Glomerular visceral epithelial cell (primary cell): Measurements from ENCODE around the gene CCR9.
A peak's percentile ranks its signal among the peaks of the same experiment; 100 is the strongest.
"Not testable (repeated sequence)": the region's sequence is repeated elsewhere in the genome, so short reads cannot be mapped to it uniquely, and the experiment has no call there.

Experiments
- DNase-seq: peaks from one replicate; pipeline ENCODE4 v3.0.0-alpha.2; 2016; ENCODE audit errors: extremely low spot score

Gene CCR9, protein sequence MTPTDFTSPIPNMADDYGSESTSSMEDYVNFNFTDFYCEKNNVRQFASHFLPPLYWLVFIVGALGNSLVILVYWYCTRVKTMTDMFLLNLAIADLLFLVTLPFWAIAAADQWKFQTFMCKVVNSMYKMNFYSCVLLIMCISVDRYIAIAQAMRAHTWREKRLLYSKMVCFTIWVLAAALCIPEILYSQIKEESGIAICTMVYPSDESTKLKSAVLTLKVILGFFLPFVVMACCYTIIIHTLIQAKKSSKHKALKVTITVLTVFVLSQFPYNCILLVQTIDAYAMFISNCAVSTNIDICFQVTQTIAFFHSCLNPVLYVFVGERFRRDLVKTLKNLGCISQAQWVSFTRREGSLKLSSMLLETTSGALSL

DNA sequence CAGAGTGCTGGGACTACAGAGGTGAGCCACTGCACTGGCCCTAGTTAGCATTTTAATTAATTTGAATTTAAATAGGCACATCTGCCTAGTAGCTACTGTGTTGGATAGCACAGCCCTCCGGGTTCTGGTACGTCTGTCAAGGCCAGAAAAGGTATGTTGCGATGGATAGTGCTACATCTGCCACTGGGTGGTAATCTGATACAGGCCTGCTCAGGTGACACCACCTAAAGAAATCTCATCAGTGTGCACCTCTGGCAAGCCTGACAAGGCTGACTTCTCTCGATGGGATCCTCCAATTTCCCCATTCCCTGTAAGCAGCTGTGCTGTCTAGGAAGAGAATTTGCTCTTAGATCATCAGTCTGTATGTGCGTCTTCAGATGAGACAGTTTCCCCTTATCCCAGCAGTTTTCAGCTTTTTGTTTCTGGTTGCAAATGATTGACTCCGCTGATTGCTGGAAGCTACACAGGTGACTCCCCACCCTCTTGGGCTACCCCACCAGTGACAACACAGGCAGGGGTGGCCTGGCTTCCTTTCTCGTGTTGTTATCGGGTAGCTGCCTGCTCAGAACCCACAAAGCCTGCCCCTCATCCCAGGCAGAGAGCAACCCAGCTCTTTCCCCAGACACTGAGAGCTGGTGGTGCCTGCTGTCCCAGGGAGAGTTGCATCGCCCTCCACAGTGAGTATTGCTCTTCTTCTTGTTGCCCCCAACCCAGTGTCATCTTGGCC is at the start of gene CCR9:
TSS of gene CCR9 (plus strand) at position 565 of the 727 bp plus-strand sequence. CDS start 8,391 bp downstream, outside the sequence.
- no peak for DNase-seq

DNA sequence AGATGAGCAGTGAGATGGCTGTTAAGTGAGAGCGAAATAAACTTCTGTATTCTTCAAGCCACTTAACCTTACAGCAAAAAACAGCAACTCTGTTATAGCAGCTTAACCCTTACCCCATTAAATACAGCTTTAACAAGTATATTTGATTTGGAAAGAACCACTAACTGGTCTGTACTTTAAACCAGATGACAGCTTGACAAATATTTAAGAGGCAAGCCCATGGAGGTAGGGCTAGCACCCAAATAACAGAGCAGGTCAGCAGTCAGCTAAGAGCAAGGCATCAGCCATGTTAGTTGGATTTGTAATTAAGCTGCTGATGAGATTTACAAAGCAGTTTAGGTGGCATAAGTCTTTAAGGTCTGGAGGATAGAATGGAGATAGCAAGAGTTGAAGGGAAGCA is 47.9 kb upstream of the CCR9 start:
- DNase-seq: no peak

DNA sequence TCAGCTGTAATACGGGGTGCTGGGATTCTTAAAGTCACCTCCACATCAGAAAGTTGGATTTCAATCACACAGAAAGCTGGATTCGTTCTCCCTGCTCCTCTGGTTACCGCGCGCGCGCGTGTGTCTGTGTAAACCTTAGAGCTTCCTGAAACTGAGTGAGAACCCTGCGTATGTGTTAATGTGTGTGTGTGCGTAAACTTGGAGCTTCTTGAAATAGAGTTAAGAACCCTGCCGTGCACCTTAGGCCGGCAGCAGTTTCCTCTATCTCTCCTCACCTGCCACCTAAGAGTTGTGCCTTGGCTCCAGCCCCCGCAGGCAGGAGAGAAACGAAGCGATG is 45.0 kb upstream of the CCR9 start:
- peak; percentile 20 for DNase-seq

DNA sequence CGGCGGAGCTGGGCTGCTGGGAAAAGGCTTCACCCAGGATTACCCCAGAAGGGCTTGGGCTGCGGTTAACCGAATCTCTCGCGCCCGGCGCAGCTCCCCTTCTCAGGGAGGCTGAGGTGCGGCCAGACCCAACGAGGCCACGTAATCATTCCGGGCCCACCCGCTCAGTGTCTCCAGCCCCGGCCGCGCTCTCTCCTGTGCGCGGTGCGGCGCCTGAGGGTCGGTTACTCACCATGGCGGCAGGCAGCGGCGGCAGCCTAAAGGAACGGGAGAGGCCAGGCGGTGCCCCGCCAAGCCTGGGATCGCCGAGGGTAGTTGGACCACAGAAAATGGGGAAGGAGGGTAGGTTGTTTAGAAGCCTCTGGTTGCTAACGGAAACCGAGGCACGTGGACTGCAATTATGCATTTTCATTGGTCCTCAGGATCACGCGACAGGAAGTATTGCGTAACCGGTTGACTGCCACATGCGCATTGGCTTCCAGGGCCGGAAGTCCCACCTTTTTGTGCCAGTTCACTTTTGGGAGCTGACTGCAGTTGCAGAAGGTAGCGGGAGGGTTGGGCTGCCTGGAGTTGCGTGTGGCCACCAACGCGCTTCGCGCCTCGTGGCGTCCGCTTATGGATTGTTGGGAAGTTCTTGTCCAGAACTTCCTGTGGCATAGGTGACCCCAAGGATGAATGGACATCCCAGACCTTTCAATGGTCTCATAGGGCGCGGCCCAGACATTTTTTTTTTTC is 44.4 kb upstream of the CCR9 start, which contains the start of gene LZTFL1:
TSS of gene LZTFL1 (minus strand) at position 363 of the 735 bp plus-strand sequence. CDS start at position 235, 128 bp downstream.
- DNase-seq: peak; percentile 93

DNA sequence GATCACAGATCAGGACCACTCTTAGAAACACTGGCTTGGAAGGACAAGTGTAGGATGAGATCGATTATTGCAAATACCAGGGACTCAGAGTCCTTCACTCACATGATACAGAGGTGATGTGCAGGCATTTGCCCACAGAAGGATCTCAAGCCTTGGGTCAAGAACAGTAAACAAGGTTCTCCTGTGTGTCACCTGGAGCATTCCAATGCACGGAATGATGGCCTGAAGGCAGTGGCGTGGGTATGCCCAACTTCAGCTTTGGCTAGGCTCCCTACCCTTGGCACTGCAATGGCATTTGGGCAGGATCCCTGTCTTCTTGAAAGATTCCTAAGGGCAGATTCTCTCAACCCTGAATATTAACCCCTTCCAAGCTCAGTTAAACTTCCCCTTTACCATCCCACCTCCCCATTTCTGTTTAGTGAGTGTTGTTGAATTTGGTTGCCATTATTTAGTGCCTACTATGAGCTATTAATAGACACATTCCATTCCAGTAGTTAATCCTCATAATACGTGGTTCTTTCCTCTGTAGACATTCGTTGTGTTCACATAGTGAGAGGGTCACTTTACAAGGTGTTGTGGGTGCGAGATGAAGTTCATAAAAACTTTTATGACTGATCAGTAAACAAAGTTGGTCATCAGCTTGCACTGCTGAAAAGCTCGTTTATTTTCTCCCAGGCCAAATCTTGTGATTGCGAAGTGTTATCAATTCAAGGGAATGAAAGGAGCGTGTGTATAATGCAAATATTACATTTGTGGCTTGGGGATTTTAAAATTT is 43.3 kb upstream of the CCR9 start:
- no peak for DNase-seq

DNA sequence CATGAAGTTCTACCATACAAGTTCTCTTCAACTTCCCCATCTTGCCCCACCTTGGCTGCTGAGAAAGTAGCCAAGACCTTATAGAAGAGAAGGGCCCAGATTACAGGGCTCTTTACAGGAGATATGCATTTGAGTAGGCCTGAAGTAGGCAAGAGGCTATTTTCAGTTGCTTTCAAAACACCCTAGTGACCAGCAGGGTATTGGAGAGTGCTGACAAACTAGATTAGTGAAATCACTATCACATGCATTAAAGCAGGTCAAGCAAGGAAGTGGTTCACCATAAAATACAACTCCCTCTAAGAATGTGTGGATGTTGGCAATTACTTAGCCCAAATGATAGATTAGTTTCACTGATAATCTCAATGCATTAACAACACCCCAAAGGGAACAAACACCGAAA is 41.7 kb upstream of the CCR9 start:
- no peak for DNase-seq

DNA sequence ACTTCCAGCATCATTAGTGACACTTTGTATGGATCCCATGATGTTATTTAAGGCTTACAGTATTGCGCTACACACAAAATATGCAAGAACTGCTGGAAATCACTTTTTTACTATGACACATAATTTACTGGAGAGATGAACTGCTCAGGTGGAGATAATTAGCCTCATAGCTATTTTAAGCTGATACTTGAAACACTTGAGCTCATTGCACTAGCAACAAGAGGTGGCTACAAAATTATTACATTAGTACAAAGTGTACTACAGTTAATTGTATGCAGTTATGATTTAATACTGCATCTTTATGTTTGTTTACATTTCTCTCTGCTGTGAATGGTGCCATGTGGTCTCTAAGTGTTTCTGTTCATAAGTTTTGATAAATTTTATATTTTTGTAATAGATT is 38.0 kb upstream of the CCR9 start:
- no peak for DNase-seq

DNA sequence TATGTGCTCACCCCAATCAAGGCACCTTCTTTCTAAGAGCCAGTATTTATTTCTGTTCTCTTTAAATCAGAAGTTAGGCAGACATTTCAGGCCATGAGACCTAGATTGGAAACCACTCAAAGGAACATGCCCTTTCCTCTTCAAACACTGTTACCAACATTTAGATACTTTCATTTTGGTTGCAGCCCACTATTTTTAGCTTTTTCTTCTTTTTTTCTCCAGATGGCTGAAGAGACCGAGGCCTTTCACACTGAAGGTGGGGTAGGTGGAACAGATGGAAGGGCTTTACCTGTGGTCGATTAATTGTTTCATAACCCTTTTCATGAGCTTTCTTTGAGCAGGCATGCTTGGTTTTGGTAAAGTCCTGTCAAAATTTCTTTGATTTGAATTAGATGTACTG is 33.5 kb upstream of the CCR9 start:
- no peak for DNase-seq

DNA sequence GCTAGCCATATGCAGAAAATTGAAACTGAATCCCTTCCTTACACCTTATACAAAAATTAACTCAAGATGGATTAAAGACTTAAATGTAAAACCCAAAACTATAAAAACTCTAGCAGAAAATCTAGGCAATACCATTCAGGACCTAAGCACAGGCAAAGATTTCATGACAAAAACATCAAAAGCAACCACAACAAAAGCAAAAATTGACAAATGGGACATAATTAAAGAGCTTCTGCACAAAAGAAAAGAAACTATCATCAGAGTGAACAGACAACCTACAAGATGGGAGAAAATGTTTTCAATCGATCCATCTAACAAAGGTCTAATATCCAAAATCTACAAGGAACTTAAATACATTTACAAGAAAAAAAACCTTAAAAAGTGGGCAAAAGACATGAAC is 30.0 kb upstream of the CCR9 start:
- DNase-seq: not testable (repeated sequence)

DNA sequence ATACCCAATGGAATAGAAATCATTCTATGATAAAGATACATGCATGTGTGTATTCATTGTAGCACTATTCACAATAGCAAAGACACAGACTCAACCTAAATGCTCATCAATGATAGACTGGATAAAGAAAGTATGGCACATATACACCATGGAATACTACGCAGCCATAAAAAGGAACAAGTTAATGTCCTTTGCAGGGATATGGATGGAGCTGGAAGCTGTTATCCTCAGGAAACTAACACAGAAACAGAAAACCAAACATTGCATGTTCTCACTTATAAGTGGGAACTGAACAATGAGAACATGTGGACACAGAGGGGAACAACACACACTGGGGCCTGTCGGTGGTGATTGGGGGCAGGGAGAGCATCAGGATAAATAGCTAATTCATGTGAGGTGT is 29.3 kb upstream of the CCR9 start:
- not testable (repeated sequence) for DNase-seq

DNA sequence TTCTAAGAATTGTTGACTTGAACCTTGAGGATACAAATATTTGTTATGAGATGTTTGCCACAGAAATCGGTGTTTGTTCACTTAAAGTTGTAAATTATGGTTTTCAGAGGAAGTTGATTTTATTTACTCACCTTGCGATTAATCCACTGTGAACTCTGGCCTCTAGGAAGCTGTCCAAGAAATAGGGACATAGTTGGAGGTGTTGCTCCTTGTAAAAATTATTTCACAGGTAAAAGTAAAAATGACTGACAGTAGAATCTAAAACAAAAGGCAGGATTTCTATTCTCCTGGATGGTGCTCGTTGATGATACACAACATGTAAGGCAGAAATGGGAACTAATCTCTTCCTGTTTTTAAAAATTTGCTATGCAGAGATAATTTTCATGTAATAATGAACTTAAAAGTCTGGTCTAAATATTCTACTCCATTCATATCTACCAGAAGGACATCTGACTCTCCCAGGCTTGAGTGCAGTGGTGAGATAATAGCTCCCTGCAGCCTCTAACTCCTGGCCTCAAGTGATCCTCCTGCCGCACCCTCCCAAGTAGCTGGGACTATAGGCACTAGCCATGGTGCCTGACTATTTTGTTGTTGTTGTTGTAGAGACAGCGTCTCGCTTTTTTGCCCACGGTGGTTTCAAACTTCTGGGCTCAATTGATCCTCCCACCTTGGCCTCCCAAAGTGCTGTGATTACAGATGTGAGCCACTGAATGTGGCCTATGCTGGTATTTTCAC is 27.4 kb upstream of the CCR9 start:
- no peak for DNase-seq

DNA sequence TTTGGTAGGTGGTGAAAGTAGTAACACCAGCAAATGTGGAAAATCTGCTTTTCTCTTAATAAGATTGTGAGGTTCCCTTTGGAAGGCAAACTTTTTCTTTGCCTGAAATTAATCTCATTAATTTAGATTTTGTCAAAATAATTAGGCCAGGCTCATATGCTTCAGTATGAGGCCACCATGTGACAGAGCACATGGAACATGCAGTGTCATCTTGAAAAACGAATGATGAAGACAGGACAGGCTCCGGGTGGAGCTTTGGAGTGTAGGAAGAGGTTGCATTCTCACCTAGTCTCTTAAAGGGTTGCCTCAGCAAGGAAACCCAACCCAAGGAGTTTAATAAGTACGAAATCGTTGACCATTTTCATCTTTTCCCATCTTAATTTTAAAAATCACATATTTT is 25.9 kb upstream of the CCR9 start:
- DNase-seq: no peak

DNA sequence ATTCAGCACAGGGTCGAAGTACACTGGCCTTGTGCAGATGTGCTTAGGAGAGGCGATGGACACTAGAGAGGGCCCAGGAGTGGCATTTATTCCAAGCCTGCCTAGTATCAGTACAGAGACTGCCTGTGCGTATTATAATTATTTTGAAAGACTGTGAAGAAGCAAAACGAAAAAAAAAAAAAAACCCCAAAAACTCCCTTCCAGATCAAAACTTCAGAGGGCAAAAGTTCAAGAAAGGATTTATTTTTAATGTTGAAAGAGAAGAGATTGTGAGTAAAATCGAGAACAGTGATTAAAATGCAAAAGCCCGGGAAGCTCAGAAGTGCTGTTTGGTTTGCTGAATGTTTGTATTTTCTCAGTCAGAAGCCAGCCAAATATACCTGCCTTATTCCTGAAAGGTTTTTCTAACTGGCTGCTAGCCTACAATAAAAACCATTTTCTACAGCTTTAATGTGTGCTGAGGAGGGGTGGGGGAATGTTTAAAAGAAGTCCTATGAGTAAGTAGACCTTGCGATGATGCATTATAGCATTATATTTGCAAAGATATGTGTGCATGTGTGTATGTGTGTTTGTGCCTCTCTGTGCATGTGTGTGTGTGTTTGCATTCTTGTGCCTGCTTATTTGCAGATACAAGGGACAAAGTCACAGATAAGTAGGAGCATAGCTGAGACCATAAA is 25.2 kb upstream of the CCR9 start:
- DNase-seq: no peak

DNA sequence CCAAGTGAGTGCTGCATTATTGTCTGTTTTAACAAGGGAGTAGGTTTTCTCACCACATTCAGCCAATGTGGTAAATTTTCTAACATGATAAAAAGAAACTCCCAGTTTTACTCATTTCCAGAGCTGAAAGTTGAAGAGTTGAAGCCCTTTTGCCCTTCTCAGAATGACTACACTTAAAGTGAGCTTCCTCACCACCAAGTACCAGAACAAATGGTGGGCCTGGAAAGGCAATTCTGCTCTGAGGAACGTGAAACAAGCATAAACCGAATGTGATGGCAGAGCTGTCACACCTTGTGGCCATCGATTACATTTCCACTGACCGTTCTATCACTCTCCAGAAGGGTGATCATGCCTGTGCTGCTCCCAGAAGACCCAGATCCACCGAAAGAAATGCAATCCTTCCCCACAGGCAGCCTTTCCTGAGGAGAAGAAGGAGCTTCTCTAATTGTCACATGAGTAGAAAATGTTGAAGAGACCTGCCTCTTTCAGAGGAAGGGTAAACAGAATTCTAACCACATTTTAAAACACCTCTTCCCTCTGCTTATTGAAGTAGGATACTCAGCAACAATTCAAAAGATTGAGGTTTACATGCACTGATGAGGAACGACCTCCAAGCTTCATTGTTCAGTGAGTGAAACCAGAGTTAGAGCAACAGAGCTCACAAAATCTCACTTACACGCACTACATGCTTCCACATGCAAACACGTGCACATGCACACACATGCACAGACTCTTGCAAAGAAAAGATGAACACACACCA is 21.4 kb upstream of the CCR9 start:
- no peak for DNase-seq

DNA sequence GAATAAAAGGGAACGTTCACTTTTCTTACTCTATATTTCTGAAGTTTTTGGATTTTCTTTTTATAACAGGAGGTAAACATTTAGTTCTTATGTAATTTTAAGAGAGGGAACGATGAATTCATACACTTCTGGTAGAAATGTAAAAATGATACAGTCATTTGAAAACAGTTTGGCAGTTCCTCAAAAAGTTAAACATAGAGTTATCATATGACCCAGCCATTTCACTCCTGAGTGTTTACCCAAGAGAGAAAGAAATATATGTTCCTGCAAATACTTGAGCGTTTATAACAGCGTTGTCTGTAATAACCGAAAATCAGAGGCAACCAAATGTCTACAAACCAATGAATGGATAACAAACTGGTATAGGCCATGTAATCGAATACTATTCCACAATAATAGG is 20.8 kb upstream of the CCR9 start:
- DNase-seq: no peak

DNA sequence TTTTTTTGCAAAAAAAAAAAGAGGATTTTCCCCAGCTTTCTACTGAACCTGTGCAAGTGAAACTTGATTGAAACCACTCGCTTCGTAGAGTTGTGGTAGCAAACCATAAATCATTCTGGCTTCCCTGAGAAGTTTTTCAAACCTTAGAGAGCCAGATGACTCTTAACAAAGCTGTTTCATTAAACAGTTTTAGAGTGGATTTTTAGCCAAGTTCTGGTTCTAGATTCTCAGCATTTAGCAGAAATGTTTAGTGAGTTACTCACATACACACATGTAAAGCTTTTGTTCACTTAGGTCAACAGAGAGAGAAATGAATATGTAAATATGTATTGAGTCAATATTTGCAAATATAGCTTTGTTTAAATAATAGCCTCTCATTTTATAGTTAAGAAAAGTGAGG is 18.1 kb upstream of the CCR9 start:
- DNase-seq: no peak

DNA sequence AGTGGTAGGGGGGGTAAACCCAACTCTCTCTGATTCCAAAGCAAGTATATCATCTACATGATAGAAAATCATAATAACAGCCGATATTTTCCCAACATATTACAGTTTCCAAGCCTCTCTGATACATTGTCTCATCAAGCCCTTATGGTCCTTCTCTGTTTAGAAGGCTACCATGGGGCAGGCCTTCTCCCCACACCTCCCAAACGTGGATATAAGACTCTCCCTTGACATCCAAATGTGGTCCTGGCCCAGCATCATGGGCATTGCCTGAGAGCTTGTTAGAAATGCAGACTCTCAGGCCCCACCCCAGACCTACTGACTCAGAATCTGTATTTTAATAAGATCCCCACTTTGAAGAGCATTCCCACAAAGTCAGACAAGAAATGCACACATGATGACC is 17.7 kb upstream of the CCR9 start:
- no peak for DNase-seq

DNA sequence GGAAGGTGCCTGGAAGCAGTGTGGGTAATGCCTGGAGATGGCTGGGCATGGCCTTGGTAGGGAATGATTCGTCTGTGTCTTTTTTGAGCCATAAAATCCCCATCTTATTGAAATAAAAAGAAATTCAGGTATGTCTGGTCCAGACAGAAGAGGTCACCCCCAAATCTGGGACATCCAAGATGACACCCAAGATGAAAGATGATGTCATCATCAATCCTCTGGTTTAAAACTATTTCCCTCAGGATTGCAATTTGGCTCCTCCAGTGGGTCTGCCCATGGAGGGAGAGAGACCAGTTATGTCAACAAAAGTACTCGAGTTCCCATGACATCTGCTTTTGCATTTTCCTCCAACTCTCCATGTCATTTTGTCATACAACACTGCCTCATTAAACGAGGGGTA is 16.7 kb upstream of the CCR9 start:
- DNase-seq: no peak

DNA sequence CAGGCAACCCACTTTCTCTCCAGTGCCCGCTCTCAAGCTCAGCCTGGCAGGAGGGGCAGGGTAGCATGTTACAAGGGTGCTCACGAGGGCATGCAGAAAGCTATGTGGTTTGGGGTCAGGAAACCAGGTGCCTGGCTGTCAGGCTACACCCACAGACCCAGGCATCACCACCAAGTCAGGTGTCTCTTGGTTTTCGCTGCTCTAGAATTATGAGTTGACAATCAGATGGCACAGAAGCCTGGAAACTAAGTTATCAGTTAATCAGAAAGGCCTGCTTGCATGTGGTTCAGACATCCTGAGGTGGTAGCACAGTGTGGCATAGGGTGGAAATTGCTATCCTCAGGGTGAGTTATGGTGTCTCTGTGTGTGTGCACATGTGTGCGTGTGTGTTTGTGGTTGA is 16.2 kb upstream of the CCR9 start:
- no peak for DNase-seq

DNA sequence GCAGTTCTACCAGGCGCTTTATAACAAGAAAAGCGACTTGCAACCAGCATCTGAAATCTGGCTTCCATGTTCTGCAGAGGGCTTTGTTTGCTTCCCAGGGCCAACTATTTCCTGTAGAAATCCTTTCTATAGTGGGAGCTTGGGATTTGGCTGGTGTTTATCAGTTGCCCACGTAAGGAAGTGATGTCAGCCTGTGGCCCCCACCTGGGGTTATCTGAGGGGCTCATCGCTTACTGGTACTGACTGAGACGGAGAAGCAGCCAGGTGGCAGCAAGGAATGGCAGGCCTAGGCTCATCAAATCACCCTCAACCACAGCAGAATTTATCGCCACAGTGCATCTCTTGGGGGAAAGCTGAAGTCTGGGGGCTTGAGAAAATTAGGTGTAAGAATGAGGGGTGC is 14.6 kb upstream of the CCR9 start:
- DNase-seq: no peak
